Left renal cortex interstitium (tissue), 4 donors: ENCODE measurements around the gene OGDHL. TPM values are rescaled to one million over a fixed set of nuclear protein-coding genes. Genes with fewer than 3 reads are reported as not detected.
"Not testable (repeated sequence)": the region's sequence is repeated elsewhere in the genome, so short reads cannot be mapped to it uniquely, and the experiment has no call there.

ENCODE experiments used
- DNase-seq, 4 donors: peaks; one replicate each; pipeline ENCODE4 v3.0.0-alpha.2; 2013; ENCODE audit warnings: low read depth in 4 of 4, low spot score in 2 of 4, missing footprints in 1 of 4
- polyA plus RNA-seq, 4 donors: library from polyadenylated mRNA; unstranded; fragments of 120-200 nt; gene quantifications; one replicate each; pipeline ENCODE4 v1.2.1, GENCODE V29; 2013; ENCODE audit not compliant: insufficient read length in 4 of 4

OGDHL gene
- polyA plus RNA-seq, 4 donors, result 42.3 to 47.6 (median 44.1) TPM

GRCh38 chr10:49758249-49758930 is 3.7 kb downstream of the OGDHL start:
- DNase-seq, result no peak

- DNase-seq, result no peak
These were observed 5.5 kb downstream of the OGDHL start for GRCh38 chr10:49756641-49757040.

- no peak for DNase-seq
These were observed 6.1 kb downstream of the OGDHL start for GRCh38 chr10:49756031-49756430.

GRCh38 chr10:49754951-49755350 is 7.2 kb downstream of the OGDHL start:
- not testable (repeated sequence) for DNase-seq

- no peak for DNase-seq
These were observed 9.5 kb downstream of the OGDHL start for GRCh38 chr10:49752584-49752983.

GRCh38 chr10:49751636-49752510 is 10.2 kb downstream of the OGDHL start:
- no peak for DNase-seq

- no peak for DNase-seq
These were observed 10.9 kb downstream of the OGDHL start for GRCh38 chr10:49751216-49751615.

- no peak for DNase-seq
These were observed 11.6 kb downstream of the OGDHL start for GRCh38 chr10:49750546-49750945.

- no peak for DNase-seq
These were observed 12.3 kb downstream of the OGDHL start for GRCh38 chr10:49749556-49750491.

- no peak for DNase-seq
These were observed 13.0 kb downstream of the OGDHL start for GRCh38 chr10:49749144-49749543.

GRCh38 chr10:49748006-49748405 is 14.1 kb downstream of the OGDHL start:
- DNase-seq, result no peak

- DNase-seq, result no peak
These were observed 14.8 kb downstream of the OGDHL start for GRCh38 chr10:49747303-49747646.

- DNase-seq, result no peak
These were observed 15.4 kb downstream of the OGDHL start for GRCh38 chr10:49746626-49747302.

GRCh38 chr10:49745756-49746155 is 16.4 kb downstream of the OGDHL start:
- DNase-seq, result no peak

GRCh38 chr10:49744924-49745605 is 17.1 kb downstream of the OGDHL start:
- DNase-seq, result no peak

GRCh38 chr10:49744091-49744685 is 17.9 kb downstream of the OGDHL start:
- DNase-seq, result no peak

- no peak for DNase-seq
These were observed 18.6 kb downstream of the OGDHL start for GRCh38 chr10:49743464-49744075.

- no peak for DNase-seq
These were observed 19.2 kb downstream of the OGDHL start for GRCh38 chr10:49742683-49743463.
